Rectal smooth muscle tissue (tissue), 1 donor: ENCODE results near the gene PDGFC.

ENCODE experiments used
- H3K27ac ChIP-seq: one replicate; pipeline ENCODE4 v1.7.0; 2013; ENCODE audit warnings: low read depth, low read length, inconsistent platforms
- H3K27me3 ChIP-seq: one replicate; pipeline ENCODE4 v1.7.0; 2013; ENCODE audit warnings: low read length; ENCODE audit not compliant: control insufficient read depth, insufficient read depth
- H3K36me3 ChIP-seq: one replicate; pipeline ENCODE4 v1.7.0; 2013; ENCODE audit warnings: low read length; ENCODE audit not compliant: control insufficient read depth, insufficient read depth
- H3K4me1 ChIP-seq: one replicate; pipeline ENCODE4 v1.7.0; 2013; ENCODE audit warnings: low read length; ENCODE audit not compliant: control insufficient read depth, insufficient read depth
- H3K4me3 ChIP-seq: one replicate; pipeline ENCODE4 v1.7.0; 2013; ENCODE audit warnings: low read length
- H3K9ac ChIP-seq: one replicate; pipeline ENCODE4 v1.7.0; 2013; ENCODE audit warnings: low read length

PDGFC gene

DNA sequence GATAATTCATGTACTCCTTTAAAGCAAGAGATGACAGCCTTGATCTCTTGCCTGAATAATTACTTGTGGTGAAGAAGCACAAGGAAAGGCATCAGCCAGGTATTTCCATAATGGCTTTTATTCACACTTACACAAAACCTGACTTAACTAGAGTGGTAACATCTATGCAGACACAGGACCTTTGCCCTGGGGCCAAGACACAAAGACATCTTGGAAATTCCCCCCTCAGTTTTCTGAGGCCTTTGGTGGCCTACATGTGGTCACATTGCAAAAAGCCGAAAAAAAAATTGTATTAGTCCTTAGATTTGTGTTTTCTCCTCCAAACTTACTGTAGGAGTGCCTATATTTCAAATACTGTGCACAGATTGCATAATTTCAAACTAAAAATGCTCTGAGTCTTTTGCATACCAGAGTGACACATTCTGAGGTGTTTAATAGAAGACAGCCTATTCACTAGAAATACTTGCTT lies 172.4 kb downstream of the PDGFC start:
- no peak overlapping the region for H3K4me3 ChIP-seq
- no peaks in the 10 kb centered on the region for H3K27me3 ChIP-seq
- H3K4me1 ChIP-seq: peaks cover 5% of the 10 kb centered on the region
- H3K27ac ChIP-seq: no peak overlapping the region
- no peaks in the 10 kb centered on the region for H3K36me3 ChIP-seq
- no peak overlapping the region for H3K9ac ChIP-seq

DNA sequence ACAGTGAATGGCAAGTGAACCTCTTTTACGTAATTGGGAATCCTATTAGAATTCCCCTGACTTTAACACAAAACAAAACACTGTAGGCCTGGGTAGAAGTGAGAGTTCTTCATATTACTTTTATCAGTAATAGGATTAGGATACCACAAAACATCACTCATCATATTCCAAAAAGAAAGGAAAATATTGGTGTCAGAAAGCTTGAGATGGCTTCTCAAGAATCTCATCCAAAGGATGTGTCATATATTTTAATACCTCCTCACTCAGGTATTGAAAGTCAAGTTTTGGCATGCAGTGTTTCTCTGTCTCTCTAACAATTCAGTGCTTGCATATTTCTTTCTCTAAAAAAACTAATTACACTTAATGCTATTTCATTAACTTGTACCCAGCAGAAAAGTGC lies 173.2 kb downstream of the PDGFC start:
- Histone ChIP-seq H3K36me3 (no peaks in the 10 kb centered on the region), H3K9ac (no peak overlapping the region), H3K4me3 (no peak overlapping the region), H3K27me3 (no peaks in the 10 kb centered on the region), H3K27ac (no peak overlapping the region), H3K4me1 (peaks cover 5% of the 10 kb centered on the region)

- H3K36me3 ChIP-seq: no peaks in the 10 kb centered on the region
- H3K4me3 ChIP-seq: no peak overlapping the region
- H3K27ac ChIP-seq: no peak overlapping the region
- H3K9ac ChIP-seq: no peak overlapping the region
- peaks cover 5% of the 10 kb centered on the region for H3K4me1 ChIP-seq
- no peaks in the 10 kb centered on the region for H3K27me3 ChIP-seq
Measured at GRCh38 chr4:156797206-156797605, 174.4 kb downstream of the PDGFC start.

DNA sequence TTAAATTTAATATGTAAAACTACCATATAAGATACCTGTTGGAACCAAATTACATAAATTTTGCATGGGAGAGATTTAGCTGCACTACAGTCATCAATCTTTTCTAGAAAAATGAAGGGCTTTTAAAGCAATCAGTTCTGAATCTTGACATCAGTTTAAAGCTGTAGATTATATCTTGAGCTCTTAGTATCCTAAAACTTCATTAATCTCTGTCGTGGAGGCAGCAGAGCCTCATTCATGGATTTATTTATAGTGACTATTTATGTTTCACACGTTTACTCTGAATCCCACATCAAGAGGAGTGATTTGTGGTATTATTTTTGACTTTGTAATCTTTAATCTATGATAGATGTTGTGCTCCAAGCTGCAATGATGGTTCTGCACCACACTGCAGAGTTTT lies 175.9 kb downstream of the PDGFC start:
- Histone ChIP-seq H3K4me3 (no peak overlapping the region), H3K27me3 (no peaks in the 10 kb centered on the region), H3K27ac (no peak overlapping the region), H3K36me3 (no peaks in the 10 kb centered on the region), H3K9ac (no peak overlapping the region), H3K4me1 (peaks cover 5% of the 10 kb centered on the region)

- H3K4me1 ChIP-seq: peaks cover 5% of the 10 kb centered on the region
- H3K9ac ChIP-seq: no peak overlapping the region
- H3K27me3 ChIP-seq: no peaks in the 10 kb centered on the region
- no peaks in the 10 kb centered on the region for H3K36me3 ChIP-seq
- H3K27ac ChIP-seq: no peak overlapping the region
- no peak overlapping the region for H3K4me3 ChIP-seq
Measured at GRCh38 chr4:156794863-156795262, 176.7 kb downstream of the PDGFC start.

- no peaks in the 10 kb centered on the region for H3K36me3 ChIP-seq
- peaks cover 5% of the 10 kb centered on the region for H3K4me1 ChIP-seq
- no peak overlapping the region for H3K27ac ChIP-seq
- no peak overlapping the region for H3K4me3 ChIP-seq
- H3K27me3 ChIP-seq: no peaks in the 10 kb centered on the region
- H3K9ac ChIP-seq: no peak overlapping the region
Measured at GRCh38 chr4:156792462-156793085, 179.0 kb downstream of the PDGFC start.

- H3K4me3 ChIP-seq: no peak overlapping the region
- peaks cover 5% of the 10 kb centered on the region for H3K4me1 ChIP-seq
- no peak overlapping the region for H3K9ac ChIP-seq
- H3K27me3 ChIP-seq: no peaks in the 10 kb centered on the region
- no peak overlapping the region for H3K27ac ChIP-seq
- H3K36me3 ChIP-seq: no peaks in the 10 kb centered on the region
Measured at GRCh38 chr4:156790866-156791265, 180.7 kb downstream of the PDGFC start.

- no peak overlapping the region for H3K4me3 ChIP-seq
- H3K4me1 ChIP-seq: no peaks in the 10 kb centered on the region
- H3K27ac ChIP-seq: no peak overlapping the region
- no peak overlapping the region for H3K9ac ChIP-seq
- no peaks in the 10 kb centered on the region for H3K27me3 ChIP-seq
- no peaks in the 10 kb centered on the region for H3K36me3 ChIP-seq
Measured at GRCh38 chr4:156788782-156789181, 182.8 kb downstream of the PDGFC start.

GRCh38 chr4:156786713-156787112 lies 184.9 kb downstream of the PDGFC start:
- H3K4me1 ChIP-seq: no peaks in the 10 kb centered on the region
- no peak overlapping the region for H3K4me3 ChIP-seq
- H3K27ac ChIP-seq: no peak overlapping the region
- no peak overlapping the region for H3K9ac ChIP-seq
- no peaks in the 10 kb centered on the region for H3K36me3 ChIP-seq
- H3K27me3 ChIP-seq: no peaks in the 10 kb centered on the region

GRCh38 chr4:156784970-156785369 lies 186.6 kb downstream of the PDGFC start:
- Histone ChIP-seq H3K36me3 (no peaks in the 10 kb centered on the region), H3K27me3 (no peaks in the 10 kb centered on the region)

GRCh38 chr4:156783966-156784365 lies 187.6 kb downstream of the PDGFC start:
- no peaks in the 10 kb centered on the region for H3K36me3 ChIP-seq
- peaks cover 3% of the 10 kb centered on the region for H3K4me1 ChIP-seq
- H3K4me3 ChIP-seq: no peak overlapping the region
- H3K27me3 ChIP-seq: no peaks in the 10 kb centered on the region
- no peak overlapping the region for H3K9ac ChIP-seq
- no peak overlapping the region for H3K27ac ChIP-seq

More at GRCh38 chr4:156784970-156785369, 186.6 kb downstream of the PDGFC start:
- Histone ChIP-seq H3K27ac (no peak overlapping the region), H3K4me1 (no peaks in the 10 kb centered on the region), H3K9ac (no peak overlapping the region), H3K4me3 (no peak overlapping the region)

GRCh38 chr4:156782491-156782890 lies 189.1 kb downstream of the PDGFC start:
- H3K4me3 ChIP-seq: no peak overlapping the region
- H3K27me3 ChIP-seq: no peaks in the 10 kb centered on the region
- H3K27ac ChIP-seq: no peak overlapping the region
- no peak overlapping the region for H3K9ac ChIP-seq
- peaks cover 13% of the 10 kb centered on the region for H3K4me1 ChIP-seq
- H3K36me3 ChIP-seq: no peaks in the 10 kb centered on the region

DNA sequence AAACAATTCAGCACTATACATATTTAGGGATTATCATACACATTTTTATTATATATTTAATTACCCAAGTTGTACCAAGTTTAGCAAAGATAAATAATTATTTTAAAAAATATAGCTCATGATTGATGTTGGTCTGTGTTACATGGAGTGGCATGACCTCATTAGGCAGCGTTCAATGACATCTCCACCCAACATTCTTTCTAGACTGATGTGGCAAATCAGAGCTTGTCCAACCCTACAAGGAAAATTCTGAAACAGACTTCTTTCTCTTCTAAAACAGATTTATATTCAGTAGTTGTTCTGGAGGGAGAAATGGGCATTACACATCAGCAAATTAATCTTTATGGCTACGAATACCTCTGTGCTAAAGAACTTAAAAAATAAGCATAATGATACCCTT lies 189.7 kb downstream of the PDGFC start:
- H3K27me3 ChIP-seq: no peaks in the 10 kb centered on the region
- H3K36me3 ChIP-seq: no peaks in the 10 kb centered on the region
- H3K4me1 ChIP-seq: peaks cover 13% of the 10 kb centered on the region
- no peak overlapping the region for H3K4me3 ChIP-seq
- H3K27ac ChIP-seq: no peak overlapping the region
- H3K9ac ChIP-seq: no peak overlapping the region
